Measurements from ENCODE around the gene POU2F1.

Gene POU2F1

GRCh38 chr1:167427848-167428247 is 207.2 kb downstream of the POU2F1 start:
- H3K4me3 ChIP-seq (ENCODE audit: low read depth, low read length) = no peak overlapping the region
- TF ChIP-seq CTCF (IDR thresholded peaks at IDR 0.05; ENCODE audit: low read depth, low read length) = no peak

- no peak for TF ChIP-seq CTCF (IDR thresholded peaks at IDR 0.05; ENCODE audit: low read depth, low read length)
- H3K4me3 ChIP-seq (ENCODE audit: low read depth, low read length) = no peak overlapping the region
These were observed 207.7 kb downstream of the POU2F1 start for GRCh38 chr1:167428395-167428794.

GRCh38 chr1:167429612-167430011 is 208.9 kb downstream of the POU2F1 start:
- no peak for TF ChIP-seq CTCF (IDR thresholded peaks at IDR 0.05; ENCODE audit: low read depth, low read length)
- no peak overlapping the region for H3K4me3 ChIP-seq (ENCODE audit: low read depth, low read length)

- TF ChIP-seq CTCF (IDR thresholded peaks at IDR 0.05; ENCODE audit: low read depth, low read length) = no peak
- H3K4me3 ChIP-seq (ENCODE audit: low read depth, low read length) = no peak overlapping the region
These were observed 209.6 kb downstream of the POU2F1 start for GRCh38 chr1:167430134-167430848.

- no peak for TF ChIP-seq CTCF (IDR thresholded peaks at IDR 0.05; ENCODE audit: low read depth, low read length)
- no peak overlapping the region for H3K4me3 ChIP-seq (ENCODE audit: low read depth, low read length)
These were observed 210.2 kb downstream of the POU2F1 start for GRCh38 chr1:167430849-167431242.

- no peak for TF ChIP-seq CTCF (IDR thresholded peaks at IDR 0.05; ENCODE audit: low read depth, low read length)
- no peak overlapping the region for H3K4me3 ChIP-seq (ENCODE audit: low read depth, low read length)
These were observed 210.7 kb downstream of the POU2F1 start for GRCh38 chr1:167431261-167431908.

GRCh38 chr1:167431909-167432650 is 211.4 kb downstream of the POU2F1 start:
- TF ChIP-seq CTCF (IDR thresholded peaks at IDR 0.05; ENCODE audit: low read depth, low read length) = no peak
- no peak overlapping the region for H3K4me3 ChIP-seq (ENCODE audit: low read depth, low read length)
